Glomerular endothelial cell (primary cell): ENCODE results near the gene ATXN2. TPM values are rescaled to one million over a fixed set of nuclear protein-coding genes. Genes with fewer than 3 reads are reported as not detected.
"Not testable (repeated sequence)": the region's sequence is repeated elsewhere in the genome, so short reads cannot be mapped to it uniquely, and the experiment has no call there.

Experiments used
- DNase-seq: peaks from one replicate; pipeline ENCODE4 v3.0.0-alpha.2; 2011; ENCODE audit warnings: low read depth, low spot score; ENCODE audit errors: extremely low read depth
- total RNA-seq: library from RNA; depleted of rRNA; stranded (reverse); fragments of >200 nt; gene quantifications from 2 replicates; pipeline ENCODE4 v1.2.3, GENCODE V29; 2015

ATXN2 gene
- total RNA-seq, 1 donor from 2014 or later: 51.8 TPM

GRCh38 chr12:111574797-111575443 is 24.2 kb downstream of the ATXN2 start:
- DNase-seq: no peak

GRCh38 chr12:111573476-111573875 is 25.6 kb downstream of the ATXN2 start:
- no peak for DNase-seq

GRCh38 chr12:111570084-111570961 is 28.8 kb downstream of the ATXN2 start:
- peak; percentile 58 for DNase-seq

- no peak for DNase-seq
These were observed 29.6 kb downstream of the ATXN2 start for GRCh38 chr12:111569363-111570083.

- DNase-seq: not testable (repeated sequence)
These were observed 38.3 kb downstream of the ATXN2 start for GRCh38 chr12:111560844-111561243.

GRCh38 chr12:111558107-111558376 is 41.1 kb downstream of the ATXN2 start:
- DNase-seq: no peak

GRCh38 chr12:111557271-111558106 is 41.6 kb downstream of the ATXN2 start:
- DNase-seq: no peak

- DNase-seq: no peak
These were observed 42.4 kb downstream of the ATXN2 start for GRCh38 chr12:111556676-111557075.

GRCh38 chr12:111555313-111555712 is 43.8 kb downstream of the ATXN2 start:
- DNase-seq: not testable (repeated sequence)

- no peak for DNase-seq
These were observed 52.2 kb downstream of the ATXN2 start for GRCh38 chr12:111546758-111547383.

GRCh38 chr12:111546171-111546570 is 52.9 kb downstream of the ATXN2 start:
- no peak for DNase-seq

- no peak for DNase-seq
These were observed 55.1 kb downstream of the ATXN2 start for GRCh38 chr12:111544032-111544431.

GRCh38 chr12:111532751-111533150 is 66.4 kb downstream of the ATXN2 start:
- DNase-seq: no peak

GRCh38 chr12:111529424-111530368 is 69.4 kb downstream of the ATXN2 start:
- DNase-seq: peak; percentile 18

- no peak for DNase-seq
These were observed 75.4 kb downstream of the ATXN2 start for GRCh38 chr12:111523587-111524167.

- no peak for DNase-seq
These were observed 77.3 kb downstream of the ATXN2 start for GRCh38 chr12:111521801-111522200.

- no peak for DNase-seq
These were observed 79.2 kb downstream of the ATXN2 start for GRCh38 chr12:111519937-111520336.

GRCh38 chr12:111519083-111519482 is 80.0 kb downstream of the ATXN2 start:
- no peak for DNase-seq

GRCh38 chr12:111507719-111508118 is 91.4 kb downstream of the ATXN2 start:
- DNase-seq: not testable (repeated sequence)
